GM23248 (cell line): ENCODE measurements around the gene PPP1R12B.
"Not testable (repeated sequence)": the region's sequence is repeated elsewhere in the genome, so short reads cannot be mapped to it uniquely, and the experiment has no call there.

Source experiments
- EZH2 ChIP-seq: fragments of 200-600 bp; sonication (generic); IDR thresholded peaks from 2 replicates; pipeline ENCODE4 v1.6.1; 2018; ENCODE audit warnings: antibody characterized with exemption, mild to moderate bottlenecking; ENCODE audit not compliant: insufficient read depth, poor library complexity, severe bottlenecking
- EZH2phosphoT487 ChIP-seq: fragments of 200-600 bp; sonication (generic); IDR thresholded peaks from 2 replicates; pipeline ENCODE4 v1.6.1; 2018; ENCODE audit warnings: antibody characterized with exemption, moderate library complexity, mild to moderate bottlenecking, low read depth; ENCODE audit not compliant: insufficient read depth

DNA sequence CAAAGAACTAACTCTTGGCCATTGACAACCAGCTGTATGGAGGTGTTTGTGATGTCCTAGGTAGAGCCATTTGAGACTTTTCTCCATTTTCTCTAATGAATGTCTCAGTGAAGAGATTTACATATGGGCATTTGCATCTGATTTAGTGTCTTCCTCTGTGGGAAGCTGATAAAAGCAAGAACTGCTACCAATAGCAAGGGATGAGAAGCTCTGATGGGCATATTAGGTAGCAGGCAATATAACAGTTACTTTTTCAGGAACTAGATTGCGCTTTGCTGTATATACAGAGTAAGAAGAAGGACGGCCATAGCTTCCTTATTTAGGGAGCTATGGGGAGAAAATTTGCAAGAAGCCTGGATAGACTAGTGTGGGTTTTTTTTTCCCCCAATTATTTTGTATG is 192.4 kb downstream of the PPP1R12B start:
- not testable (repeated sequence) for TF ChIP-seq EZH2, EZH2phosphoT487
